Fibroblast of lung (primary cell): Measurements from ENCODE around the gene CRB1. TPM values are rescaled to one million over a fixed set of nuclear protein-coding genes. Genes with fewer than 3 reads are reported as not detected.

Experiments
- DNase-seq, 2 donors: peaks; one replicate each; pipeline versions ENCODE4 v3.0.0 to v3.0.0-alpha.2; 2010; ENCODE audit warnings: low read depth in 2 of 2
- H2AFZ ChIP-seq: 2 replicates; pipeline ENCODE4 v1.5.1; 2012; ENCODE audit warnings: low read length, control low read depth, inconsistent platforms
- H3K27ac ChIP-seq: 2 replicates; pipeline ENCODE4 v1.5.1; 2011; ENCODE audit warnings: low read length, control low read depth; ENCODE audit not compliant: insufficient read depth
- H3K27me3 ChIP-seq: 2 replicates; pipeline ENCODE4 v1.5.1; 2011; ENCODE audit warnings: mild to moderate bottlenecking, low read length; ENCODE audit not compliant: control insufficient read depth, insufficient read depth
- H3K36me3 ChIP-seq: 2 replicates; pipeline ENCODE4 v1.5.1; 2011; ENCODE audit warnings: low read length; ENCODE audit not compliant: control insufficient read depth, insufficient read depth
- H3K4me1 ChIP-seq: 2 replicates; pipeline ENCODE4 v1.5.1; 2011; ENCODE audit warnings: low read length; ENCODE audit not compliant: control insufficient read depth, insufficient read depth; ENCODE audit errors: extremely low read depth
- H3K4me2 ChIP-seq: 2 replicates; pipeline ENCODE4 v1.5.1; 2011; ENCODE audit warnings: low read length, control low read depth; ENCODE audit not compliant: insufficient read depth; ENCODE audit errors: extremely low read depth
- H3K4me3 ChIP-seq, 4 experiments: fragments of 200-600 bp in 1 of 4; sonication (generic) in 1 of 4; replicated peaks in 1 of 4; 2 replicates each; pipeline ENCODE4 v1.5.1; 2011 to 2016; ENCODE audit warnings: low read length in 4 of 4, low read depth in 3 of 4, mild to moderate bottlenecking in 3 of 4, control low read depth in 2 of 4, inconsistent platforms in 1 of 4, mixed read lengths in 1 of 4; ENCODE audit not compliant: insufficient read depth in 1 of 4; ENCODE audit errors: control extremely low read depth in 1 of 4
- H3K79me2 ChIP-seq: 2 replicates; pipeline ENCODE4 v1.5.1; 2012; ENCODE audit warnings: mild to moderate bottlenecking, low read length, inconsistent platforms; ENCODE audit not compliant: control insufficient read depth, insufficient read depth
- H3K9ac ChIP-seq: 2 replicates; pipeline ENCODE4 v1.5.1; 2011; ENCODE audit warnings: mild to moderate bottlenecking, low read length, control low read depth; ENCODE audit not compliant: insufficient read depth
- H3K9me3 ChIP-seq: 2 replicates; pipeline ENCODE4 v1.5.1; 2012; ENCODE audit warnings: low read depth, low read length; ENCODE audit not compliant: control insufficient read depth, insufficient read depth
- H4K20me1 ChIP-seq: 2 replicates; pipeline ENCODE4 v1.5.1; 2011; ENCODE audit warnings: low read length; ENCODE audit not compliant: control insufficient read depth, insufficient read depth; ENCODE audit errors: extremely low read depth
- CTCF ChIP-seq, 2 donors: IDR thresholded peaks in 1 of 2; conservative IDR thresholded peaks in 1 of 2; 1 replicate in 1 of 2; 2 replicates in 1 of 2; pipeline ENCODE4 v1.5.1; 2011 to 2012; ENCODE audit warnings: low read length in 2 of 2, control low read depth in 1 of 2, inconsistent platforms in 1 of 2, low read depth in 1 of 2, mild to moderate bottlenecking in 1 of 2
- EZH2 ChIP-seq: IDR thresholded peaks from 2 replicates; pipeline ENCODE4 v1.5.1; 2012; ENCODE audit warnings: low read length, control low read depth, mild to moderate bottlenecking; ENCODE audit errors: missing control alignments
- polyA plus RNA-seq, 2 donors: library from polyadenylated mRNA; depleted of rRNA in 1 of 2; stranded (reverse) in 1 of 2; unstranded in 1 of 2; fragments of >200 nt; gene quantifications; 2 replicates each; pipeline ENCODE4 v1.2.1, GENCODE V29; 2011 to 2012; ENCODE audit warnings: missing spikeins in 1 of 2
- total RNA-seq: library from RNA; depleted of rRNA; stranded (reverse); fragments of >200 nt; gene quantifications from 2 replicates; pipeline ENCODE4 v1.2.1, GENCODE V29; 2014

CRB1 gene
- total and polyA plus RNA-seq, 2 donors (not counting 1 experiment from before 2014, with no cell fraction given), result 0.05 to 0.66 TPM

- no peak overlapping the region for H2AFZ ChIP-seq
- no peaks in the 10 kb centered on the region for H3K27me3 ChIP-seq
- TF ChIP-seq EZH2 (no peak), CTCF (conservative IDR thresholded peaks at IDR 0.05 in 1 of 2, IDR thresholded peaks at IDR 0.05 in 1 of 2; ENCODE audit: low read depth in 1 of 2, low read length in 2 of 2) (no peak)
- H3K4me1 ChIP-seq, result no peaks in the 10 kb centered on the region
- no peaks in the 10 kb centered on the region for H3K9me3 ChIP-seq
- no peak overlapping the region for H3K4me2 ChIP-seq
- H3K9ac ChIP-seq, result no peak overlapping the region
- H4K20me1 ChIP-seq, result no peaks in the 10 kb centered on the region
- H3K36me3 ChIP-seq, result no peaks in the 10 kb centered on the region
- H3K27ac ChIP-seq, result no peak overlapping the region
- H3K79me2 ChIP-seq, result no peaks in the 10 kb centered on the region
- DNase-seq, result no peak
- no peak overlapping the region for H3K4me3 ChIP-seq
These were observed 65.0 kb downstream of the CRB1 start for GRCh38 chr1:197333041-197333440.

GRCh38 chr1:197336571-197336970, 68.5 kb downstream of the CRB1 start:
- H3K9ac ChIP-seq, result no peak overlapping the region
- no peak overlapping the region for H2AFZ ChIP-seq
- no peaks in the 10 kb centered on the region for H4K20me1 ChIP-seq
- no peaks in the 10 kb centered on the region for H3K27me3 ChIP-seq
- no peak for DNase-seq
- H3K36me3 ChIP-seq, result no peaks in the 10 kb centered on the region
- H3K27ac ChIP-seq, result no peak overlapping the region
- no peak overlapping the region for H3K4me2 ChIP-seq
- no peak for TF ChIP-seq CTCF (conservative IDR thresholded peaks at IDR 0.05 in 1 of 2, IDR thresholded peaks at IDR 0.05 in 1 of 2; ENCODE audit: low read depth in 1 of 2, low read length in 2 of 2)
- no peak for TF ChIP-seq EZH2
- no peaks in the 10 kb centered on the region for H3K79me2 ChIP-seq
- H3K4me3 ChIP-seq, result no peak overlapping the region
- no peaks in the 10 kb centered on the region for H3K9me3 ChIP-seq
- H3K4me1 ChIP-seq, result no peaks in the 10 kb centered on the region

- Histone ChIP-seq H3K27me3 (no peaks in the 10 kb centered on the region), H3K4me1 (no peaks in the 10 kb centered on the region), H2AFZ (no peak overlapping the region), H3K4me3 (no peak overlapping the region), H3K27ac (no peak overlapping the region), H3K9me3 (no peaks in the 10 kb centered on the region), H3K4me2 (no peak overlapping the region), H3K9ac (no peak overlapping the region), H3K36me3 (no peaks in the 10 kb centered on the region), H3K79me2 (no peaks in the 10 kb centered on the region), H4K20me1 (no peaks in the 10 kb centered on the region)
- no peak for DNase-seq
- TF ChIP-seq CTCF (conservative IDR thresholded peaks at IDR 0.05 in 1 of 2, IDR thresholded peaks at IDR 0.05 in 1 of 2; ENCODE audit: low read depth in 1 of 2, low read length in 2 of 2) (no peak), EZH2 (no peak)
These were observed 71.3 kb downstream of the CRB1 start for GRCh38 chr1:197339106-197340060.
